HG03095 (cell line): ENCODE measurements around the gene DUOX2.
"Not testable (repeated sequence)": the region's sequence is repeated elsewhere in the genome, so short reads cannot be mapped to it uniquely, and the experiment has no call there.

Experiments used
- ATAC-seq: cut with Tn5 transposase; IDR thresholded peaks from one replicate; pipeline ENCODE4 v1.9.1; 2021; ENCODE audit warnings: moderate library complexity; ENCODE audit not compliant: unreplicated experiment

Gene DUOX2

DNA sequence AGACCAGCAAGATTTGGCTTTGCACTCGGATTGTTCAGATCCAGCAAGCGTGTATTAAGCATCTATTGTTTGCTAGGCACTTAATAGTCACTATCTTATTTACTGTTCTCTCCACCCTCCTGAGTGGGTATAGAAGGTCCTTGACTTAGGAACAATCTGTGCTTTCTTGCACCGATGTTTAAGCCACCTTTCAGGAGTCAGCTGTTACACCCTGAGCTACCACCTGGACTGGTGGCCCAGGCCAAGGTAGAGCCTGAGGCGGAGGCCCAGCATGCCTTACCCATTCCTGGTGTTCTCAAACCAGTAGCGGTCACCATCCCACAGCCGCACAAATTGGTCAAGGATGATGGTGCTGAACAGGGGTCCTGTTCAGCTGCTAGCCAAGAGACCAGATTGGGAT is 25.8 kb upstream of the DUOX2 start:
- ATAC-seq: no peak

DNA sequence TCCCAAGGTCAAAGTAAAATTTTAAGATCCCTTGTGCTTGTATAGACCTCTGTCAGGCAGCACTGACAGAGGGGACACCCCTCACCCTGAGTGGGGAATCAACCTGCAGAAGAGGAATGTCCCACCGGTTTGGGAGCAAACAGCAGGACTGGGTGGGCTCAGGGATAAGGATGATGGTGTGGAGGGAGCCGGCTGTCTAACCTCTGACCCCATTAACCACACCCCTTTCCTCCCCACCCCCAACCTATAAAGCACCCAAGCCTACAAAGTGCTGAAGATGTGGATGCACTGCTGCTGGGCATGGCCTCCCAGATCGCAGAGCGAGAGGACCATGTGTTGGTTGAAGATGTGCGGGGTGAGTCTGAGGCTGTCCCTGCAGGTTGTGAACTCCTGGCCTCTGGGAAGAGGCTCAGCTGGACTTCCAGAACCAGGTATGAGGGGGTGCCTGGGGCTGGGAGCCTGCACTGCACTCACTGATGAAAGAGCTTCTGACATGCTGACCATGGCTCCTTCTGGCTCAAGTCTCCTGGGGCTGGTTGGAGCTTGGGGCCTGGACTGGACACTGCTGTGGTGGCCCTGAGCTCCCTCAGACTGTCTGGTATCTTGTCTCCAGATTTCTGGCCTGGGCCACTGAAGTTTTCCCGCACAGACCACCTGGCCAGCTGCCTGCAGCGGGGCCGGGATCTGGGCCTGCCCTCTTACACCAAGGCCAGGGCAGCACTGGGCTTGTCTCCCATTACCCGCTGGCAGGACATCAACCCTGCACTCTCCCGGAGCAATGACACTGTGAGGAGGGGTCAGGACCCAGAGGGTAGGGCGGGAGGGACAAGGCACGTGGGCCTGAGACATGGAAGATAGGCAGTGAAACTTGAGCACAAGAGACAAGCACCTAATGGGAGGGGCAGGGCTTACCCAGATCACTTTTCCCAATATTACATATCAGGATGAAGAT is 25.1 kb upstream of the DUOX2 start:
- no peak for ATAC-seq

DNA sequence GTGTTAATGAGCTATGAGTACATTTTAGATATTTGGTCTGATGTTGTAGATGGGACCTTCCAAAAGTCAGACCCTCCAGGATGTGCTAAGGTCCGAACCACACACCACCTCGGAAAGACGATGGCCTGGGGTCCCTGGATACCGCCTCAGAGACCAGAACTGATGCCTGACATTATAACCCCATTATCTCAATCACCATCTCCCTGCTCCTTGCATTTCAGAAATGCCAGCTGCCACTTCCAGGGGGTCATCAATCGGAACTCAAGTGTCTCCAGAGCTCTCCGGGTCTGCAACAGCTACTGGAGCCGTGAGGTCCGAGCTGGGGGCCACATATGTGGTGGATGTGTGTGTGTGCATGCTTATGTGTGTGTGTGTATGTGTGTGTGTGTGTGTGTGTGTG is 23.7 kb upstream of the DUOX2 start:
- no peak for ATAC-seq

DNA sequence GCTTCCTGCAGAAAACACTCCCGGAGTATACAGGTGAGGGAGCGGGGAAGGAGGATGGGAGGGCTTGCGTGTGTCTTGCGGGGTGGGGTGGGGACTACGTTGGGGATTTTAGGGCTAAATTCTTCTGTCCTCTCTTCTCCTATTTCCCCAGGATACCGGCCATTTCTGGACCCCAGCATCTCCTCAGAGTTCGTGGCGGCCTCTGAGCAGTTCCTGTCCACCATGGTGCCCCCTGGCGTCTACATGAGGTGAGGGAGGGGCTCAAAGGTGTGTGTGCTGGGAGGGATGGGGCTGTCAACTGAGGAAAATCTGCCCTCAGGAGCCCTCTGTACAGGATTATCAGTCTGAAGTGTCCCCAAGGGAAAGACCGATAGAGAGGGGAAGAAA is 22.4 kb upstream of the DUOX2 start:
- no peak for ATAC-seq

DNA sequence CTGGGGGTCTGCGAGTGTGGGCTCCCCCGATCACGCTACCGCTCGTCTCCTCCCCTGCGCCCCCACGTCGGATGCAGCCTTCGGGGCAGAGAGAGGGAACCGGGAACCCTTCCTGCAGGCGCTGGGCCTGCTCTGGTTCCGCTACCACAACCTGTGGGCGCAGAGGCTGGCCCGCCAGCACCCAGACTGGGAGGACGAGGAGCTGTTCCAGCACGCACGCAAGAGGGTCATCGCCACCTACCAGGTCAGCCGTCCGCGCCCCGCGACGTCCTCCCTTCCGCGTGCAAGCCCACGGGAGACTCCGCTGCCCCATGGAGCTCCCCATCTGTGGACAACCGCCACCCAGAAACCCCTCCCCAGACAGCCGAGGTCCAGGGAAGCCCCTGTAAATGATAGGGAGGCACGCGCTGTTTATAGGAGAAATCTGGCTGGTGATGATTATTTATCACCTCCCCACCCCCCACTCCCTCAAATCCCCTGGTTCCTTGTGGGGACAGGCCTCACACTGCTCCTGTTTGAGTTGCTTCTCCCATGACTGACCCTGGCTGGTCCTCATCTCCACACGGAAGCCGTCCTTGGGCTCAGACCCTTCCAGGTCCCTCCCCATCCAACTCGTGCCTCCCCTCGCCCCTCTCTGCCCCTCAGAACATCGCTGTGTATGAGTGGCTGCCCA is 21.9 kb upstream of the DUOX2 start:
- not testable (repeated sequence) for ATAC-seq

DNA sequence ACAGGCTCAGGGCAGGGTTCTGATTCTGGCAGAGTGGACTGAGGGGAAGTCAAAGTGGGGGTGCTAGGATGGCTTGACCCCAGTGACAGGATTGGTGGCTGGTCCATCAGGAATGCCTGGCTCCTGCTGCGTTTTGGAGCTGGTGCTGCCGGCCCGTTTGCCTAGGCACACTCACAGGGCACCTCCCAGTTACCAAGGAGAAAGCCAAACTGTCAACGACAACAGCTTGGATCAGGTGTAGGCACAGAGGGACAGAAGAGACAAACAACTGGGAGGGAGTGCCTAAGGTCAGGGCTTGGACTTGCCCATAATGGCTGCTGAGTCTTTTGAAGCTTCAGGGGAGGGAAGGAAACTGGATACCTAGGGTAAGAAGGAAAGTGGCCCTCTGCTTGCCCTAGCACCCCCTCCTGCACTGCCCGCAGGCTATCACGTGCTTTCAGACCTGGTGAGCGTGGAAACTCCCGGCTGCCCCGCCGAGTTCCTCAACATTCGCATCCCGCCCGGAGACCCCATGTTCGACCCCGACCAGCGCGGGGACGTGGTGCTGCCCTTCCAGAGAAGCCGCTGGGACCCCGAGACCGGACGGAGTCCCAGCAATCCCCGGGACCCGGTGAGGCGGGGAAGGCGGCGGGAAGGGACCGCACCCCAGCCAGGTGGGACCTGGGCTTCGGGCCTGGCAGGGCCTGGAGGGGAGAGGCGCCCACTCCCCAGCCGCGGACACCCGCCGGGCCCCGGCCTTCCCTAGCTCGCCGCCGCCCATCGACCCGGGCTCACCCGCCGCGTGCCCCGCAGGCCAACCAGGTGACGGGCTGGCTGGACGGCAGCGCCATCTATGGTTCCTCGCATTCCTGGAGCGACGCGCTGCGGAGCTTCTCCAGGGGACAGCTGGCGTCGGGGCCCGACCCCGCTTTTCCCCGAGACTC is 21.0 kb upstream of the DUOX2 start:
- no peak for ATAC-seq

DNA sequence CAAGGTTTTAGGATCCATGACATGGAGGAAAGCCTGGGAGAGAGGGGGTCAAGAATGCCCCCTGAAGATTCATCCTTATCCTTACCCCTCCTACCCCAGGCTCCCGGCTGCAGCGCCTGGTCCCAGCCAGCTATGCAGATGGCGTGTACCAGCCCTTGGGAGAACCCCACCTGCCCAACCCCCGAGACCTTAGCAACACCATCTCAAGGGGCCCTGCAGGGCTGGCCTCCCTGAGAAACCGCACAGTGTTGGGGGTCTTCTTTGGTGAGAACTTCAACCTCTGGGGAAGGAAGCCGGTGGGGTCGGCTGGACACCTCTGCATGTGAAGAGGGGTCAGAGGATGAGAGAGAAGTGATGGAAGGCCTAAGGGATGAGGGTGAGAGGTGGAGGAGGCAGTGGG is 20.1 kb upstream of the DUOX2 start:
- ATAC-seq: no peak

DNA sequence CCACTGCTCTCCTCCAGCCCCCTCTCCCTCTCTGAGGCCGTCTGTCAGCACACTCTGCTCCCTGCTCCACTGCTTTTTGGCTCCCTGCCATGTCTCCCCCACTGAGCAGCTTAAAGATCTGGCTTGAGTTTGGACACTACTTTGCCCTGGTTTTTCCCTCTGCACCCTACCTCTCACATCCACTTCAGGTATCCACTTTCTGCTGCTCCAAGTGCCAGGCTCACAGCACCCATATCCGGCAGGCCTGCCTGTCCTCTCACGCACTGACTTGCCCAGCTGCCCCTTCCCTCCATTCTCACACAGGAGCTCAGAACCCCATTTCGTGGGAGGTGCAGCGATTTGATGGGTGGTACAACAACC is 19.6 kb upstream of the DUOX2 start:
- ATAC-seq: no peak

DNA sequence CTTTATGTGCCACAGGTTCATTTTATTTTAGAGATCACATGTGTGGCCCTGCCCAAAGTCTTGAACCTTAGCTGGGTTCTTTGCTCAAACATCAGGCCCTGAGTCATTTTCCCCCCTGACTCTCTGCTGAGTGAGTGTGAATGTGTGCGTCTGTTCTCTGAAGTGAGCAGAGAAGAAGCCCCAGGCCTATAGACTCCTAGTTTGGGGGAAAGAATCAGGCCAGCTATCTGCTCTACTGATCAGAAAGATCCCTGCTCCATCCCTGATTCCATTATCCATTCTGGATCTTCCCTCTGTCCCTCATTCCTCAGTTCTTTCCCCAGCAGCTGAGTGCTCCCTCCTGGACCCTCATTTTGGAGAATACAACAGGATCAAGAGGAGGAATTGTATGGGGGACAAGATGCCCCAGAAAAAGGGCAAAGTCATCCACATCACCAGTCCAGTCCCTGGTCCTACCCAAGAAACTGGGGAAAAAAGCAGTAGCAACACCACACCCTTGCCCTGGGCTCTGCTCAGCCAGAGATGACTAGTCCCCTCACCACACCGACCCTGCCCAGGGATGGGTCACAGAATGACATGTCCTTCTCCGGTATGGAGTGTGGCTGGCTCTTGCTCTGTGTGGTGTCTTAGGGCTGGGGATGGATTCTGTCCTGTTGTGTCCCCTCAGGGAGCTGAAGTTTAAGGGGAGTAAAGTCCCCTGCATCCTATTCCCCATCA is 19.0 kb upstream of the DUOX2 start:
- no peak for ATAC-seq

DNA sequence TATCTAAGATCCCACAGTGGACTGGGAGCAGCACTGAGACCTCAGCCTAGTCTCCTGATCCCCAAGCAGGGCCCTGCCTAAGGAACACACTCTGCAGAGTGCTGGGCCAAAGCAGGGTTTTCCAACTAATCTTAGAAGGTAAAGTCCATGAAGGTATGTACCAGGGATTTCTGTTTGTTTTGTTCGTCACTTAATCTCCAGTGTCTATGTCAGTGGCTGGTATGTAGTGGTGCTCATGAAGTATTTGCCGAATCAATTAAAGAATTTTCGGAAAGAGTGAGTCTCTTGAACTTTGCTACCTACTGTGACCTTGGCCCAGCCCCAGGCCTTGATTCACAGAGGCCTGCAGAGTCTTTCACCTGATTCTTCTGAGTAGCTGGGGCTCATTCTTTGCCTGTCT is 17.5 kb upstream of the DUOX2 start:
- ATAC-seq: no peak

DNA sequence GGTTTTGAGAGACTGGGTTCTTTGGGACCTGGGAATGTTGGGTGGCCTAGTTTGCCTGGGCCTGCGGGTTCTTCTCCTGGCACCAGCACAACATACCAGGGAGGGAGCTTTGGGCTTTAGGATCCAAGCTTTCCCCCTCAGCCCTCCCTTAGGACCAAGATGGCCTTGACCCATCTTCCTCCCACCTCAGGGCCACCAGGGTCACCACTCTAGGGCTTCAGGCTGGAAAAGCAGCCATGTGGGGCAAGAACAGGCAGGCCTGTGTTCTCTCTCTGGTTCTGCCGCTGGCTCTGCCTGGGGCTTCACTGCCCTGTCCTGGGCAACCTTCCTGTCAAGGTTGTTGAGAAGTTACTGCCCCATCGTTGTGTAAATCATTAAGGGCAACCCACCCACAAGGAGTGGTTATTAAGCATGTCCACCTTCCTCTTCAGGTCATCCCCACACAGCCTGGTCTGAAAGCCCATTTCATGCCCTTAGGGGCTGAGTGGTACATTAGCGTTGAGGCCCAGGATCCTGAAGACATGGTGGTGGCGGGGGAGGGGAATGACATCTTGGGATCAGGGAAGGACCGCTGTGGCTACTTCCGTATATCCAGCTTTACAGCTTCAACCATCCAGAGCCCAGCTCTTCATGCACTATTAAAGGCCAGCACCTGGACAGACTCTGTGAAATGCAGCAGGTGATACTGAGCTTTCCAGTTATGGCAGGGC is 16.5 kb upstream of the DUOX2 start:
- no peak for ATAC-seq

DNA sequence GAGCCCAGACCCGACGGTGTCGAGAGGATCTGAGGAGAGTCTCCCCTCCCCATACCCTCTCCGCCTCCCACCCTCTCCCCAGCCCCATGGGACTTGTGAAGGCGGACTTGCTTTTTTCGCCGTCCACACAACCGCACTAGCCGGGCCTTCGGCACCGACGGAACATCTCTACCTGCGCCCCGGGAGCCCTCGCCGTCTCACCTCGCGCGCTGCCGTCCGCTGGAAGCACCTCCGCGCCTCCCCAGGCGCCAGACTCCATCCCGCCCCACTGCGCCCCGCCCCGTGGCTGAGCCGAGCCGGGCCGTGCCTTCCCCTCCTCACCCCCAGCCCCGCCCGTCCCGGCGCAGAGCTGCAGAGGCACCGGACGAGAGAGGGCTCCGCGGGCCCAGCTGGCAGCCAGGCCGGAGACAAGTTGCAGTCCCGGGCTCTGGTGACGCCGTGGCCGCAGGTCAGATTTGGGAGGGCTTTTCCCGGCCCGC is 15.7 kb upstream of the DUOX2 start, which contains the start of the genes DUOX1 and DUOXA1:
DUOX1 (plus strand) TSS at position 344 of the 479 bp plus-strand sequence. CDS start 1,973 bp downstream, outside the sequence.
DUOXA1 (minus strand) TSS at position 229 of the 479 bp plus-strand sequence. CDS start 6,865 bp downstream, outside the sequence.
- ATAC-seq: no peak

DNA sequence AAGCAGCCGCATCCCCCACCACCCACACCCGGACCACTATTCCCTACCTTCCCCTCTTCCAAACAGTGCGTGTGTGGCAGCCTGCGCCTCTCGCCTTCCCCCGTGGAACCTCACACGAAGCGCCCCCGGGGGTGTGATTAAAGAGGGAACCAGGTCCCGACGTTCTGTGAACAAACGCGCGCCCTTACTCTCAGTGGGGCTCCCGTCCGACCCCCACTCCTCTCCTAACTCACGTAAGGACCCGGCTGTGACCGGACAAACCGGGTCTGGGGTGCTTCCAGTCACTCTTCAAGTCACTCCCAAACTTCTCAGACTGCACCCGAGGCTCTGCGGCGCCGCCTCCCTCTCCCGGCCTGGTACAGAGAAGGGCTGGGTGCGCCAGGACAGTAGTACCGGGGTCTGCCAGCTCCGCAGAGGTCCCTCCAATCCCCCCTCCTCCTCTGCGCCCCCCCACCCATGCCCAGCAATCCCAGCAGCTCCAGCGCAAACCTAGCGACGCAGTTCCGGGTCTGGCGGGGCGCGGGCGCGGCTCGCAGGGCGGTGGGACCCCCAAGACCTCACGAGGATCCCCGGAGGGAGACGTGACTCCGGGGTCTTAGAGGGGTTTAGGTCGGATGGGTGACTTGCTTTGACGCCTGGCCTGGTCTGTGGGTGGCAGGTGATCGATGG is 15.1 kb upstream of the DUOX2 start:
- no peak for ATAC-seq

DNA sequence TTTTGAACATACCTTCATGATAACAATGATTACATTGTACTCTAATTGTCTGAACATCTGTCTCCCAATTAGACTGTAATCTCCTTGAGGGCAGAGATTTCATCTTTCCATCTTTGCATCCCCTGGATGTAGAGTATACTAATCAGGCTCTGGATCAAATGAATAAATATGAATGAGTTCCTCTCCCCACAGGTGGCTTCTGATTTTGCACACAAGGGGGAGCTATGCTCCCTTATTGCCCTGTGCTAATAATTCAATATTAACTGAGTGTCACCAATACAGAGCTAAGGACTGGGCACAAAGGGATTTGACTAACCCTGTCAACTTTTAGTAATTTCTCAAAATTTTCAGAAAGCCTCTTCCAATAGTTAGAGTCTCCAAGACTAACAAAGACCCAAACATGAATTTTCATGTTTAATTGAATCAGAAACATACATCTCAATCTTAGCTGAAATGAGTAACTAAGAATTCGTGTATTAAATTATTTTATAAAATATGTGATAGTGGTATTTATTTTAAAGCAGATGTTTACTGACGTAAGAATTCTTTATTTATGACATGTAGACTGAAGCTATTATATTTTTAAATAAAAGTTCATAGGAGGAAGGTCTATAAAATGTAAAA is 12.7 kb upstream of the DUOX2 start:
- no peak for ATAC-seq

DNA sequence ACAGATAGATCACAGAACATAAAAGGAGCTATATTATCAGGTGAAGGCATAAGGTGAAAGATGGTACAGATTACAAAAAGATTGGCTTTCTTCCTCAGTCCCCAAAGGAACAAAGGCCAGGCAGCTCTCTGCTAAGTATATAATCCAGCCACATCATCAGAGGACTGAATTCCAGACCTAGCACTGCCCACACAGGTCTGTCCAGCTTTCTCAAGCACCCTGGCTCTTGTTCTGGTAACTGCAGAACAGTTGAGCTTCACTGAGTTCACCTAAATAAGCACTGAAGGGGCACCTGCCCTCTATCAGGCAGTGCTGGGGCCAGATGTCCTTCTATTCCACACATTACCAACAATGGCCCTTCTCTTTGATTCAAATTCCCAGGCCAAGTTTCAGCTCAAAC is 9.4 kb upstream of the DUOX2 start:
- ATAC-seq: no peak

DNA sequence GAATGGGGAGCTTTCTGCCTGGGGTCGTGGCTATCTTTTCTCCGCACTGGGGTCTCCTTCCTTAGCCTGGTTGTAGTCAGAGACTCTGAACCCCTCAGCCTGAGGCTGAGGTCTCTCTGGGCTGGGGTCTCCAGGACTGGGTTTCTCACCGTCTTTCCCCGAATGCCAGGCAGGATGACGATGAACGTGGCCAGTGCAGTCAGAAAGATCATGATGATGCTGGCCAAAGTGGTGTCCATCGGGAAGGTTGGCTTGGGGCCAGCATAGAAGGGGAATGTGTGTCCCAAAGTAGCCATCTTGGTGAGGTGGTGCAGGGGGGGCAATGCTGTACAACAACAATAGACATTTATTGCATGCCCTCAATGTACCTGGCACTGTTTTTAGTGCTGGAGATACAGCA is 8.7 kb upstream of the DUOX2 start:
- ATAC-seq: no peak

DNA sequence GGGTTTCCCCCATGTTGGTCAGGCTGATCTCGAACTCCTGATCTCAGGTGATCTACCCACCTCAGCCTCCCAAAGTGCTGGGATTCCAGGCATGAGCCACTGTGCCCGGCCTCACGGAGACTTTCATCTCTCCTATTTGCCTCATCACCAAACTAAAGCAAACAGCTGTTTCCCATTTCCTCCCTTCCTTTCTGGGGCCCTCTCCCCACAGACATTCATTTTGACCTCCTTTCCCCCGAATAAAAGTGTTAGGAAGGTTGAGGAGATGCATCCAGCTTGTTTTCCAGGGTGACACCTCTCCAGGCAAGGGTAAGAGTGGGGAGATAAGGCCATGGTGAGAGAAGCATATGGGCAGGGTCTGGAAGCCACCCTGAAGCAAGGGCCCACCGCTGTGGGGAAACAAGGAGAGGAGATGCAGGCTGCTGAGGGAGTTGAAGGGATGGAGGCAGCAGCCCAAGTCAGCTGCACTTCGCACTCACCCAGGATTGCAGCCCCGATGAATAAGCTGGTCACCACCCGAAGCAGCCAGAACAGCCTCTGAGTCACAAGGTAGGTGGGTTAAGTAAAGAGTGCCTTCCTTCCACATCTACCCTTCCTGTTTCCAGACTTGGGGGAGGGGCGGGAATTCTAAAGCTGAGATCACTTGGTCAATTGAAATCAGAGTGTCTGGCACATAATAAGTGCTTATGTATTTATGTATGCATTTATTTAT is 7.9 kb upstream of the DUOX2 start:
- ATAC-seq: no peak

DNA sequence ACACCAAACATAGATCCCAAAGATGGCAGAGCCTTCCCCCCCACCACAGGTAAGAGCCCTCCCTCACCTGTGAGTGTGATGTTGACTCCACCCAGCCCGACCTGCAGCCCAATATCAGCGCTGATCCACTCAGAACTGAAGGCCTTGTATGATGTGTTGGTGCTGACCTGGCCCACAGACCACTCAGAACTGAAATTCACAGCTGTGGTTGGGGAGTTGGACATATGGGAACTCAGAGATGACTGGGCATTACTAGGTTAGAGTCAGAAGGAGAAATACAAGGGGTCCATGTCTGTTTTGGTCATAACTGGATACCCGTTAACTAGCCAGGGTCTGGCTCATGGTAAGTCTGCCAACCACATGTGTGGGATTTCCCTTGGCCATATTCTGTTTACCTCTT is 7.0 kb upstream of the DUOX2 start:
- no peak for ATAC-seq
